Activated CD4-positive, alpha-beta T cell treated with anti-CD3 and anti-CD28 coated beads, Interleukin-2, amount 10 ng/mL, durations not matched to agents 24 days and 14 days (primary cell): Measurements from ENCODE around the gene CD226. TPM values are rescaled to one million over a fixed set of nuclear protein-coding genes. Genes with fewer than 3 reads are reported as not detected.

ENCODE experiments used
- DNase-seq: peaks from one replicate; pipeline ENCODE4 v3.0.0; 2022
- H3K27ac Mint-ChIP-seq: one replicate; pipeline ENCODE4 v1.8.0; 2022; ENCODE audit warnings: mild to moderate bottlenecking, mixed read lengths
- H3K27me3 Mint-ChIP-seq: one replicate; pipeline ENCODE4 v1.8.0; 2022; ENCODE audit warnings: mixed read lengths
- H3K36me3 Mint-ChIP-seq: one replicate; pipeline ENCODE4 v1.8.0; 2022; ENCODE audit warnings: low read depth, mild to moderate bottlenecking, mixed read lengths
- H3K4me1 Mint-ChIP-seq: one replicate; pipeline ENCODE4 v1.8.0; 2021; ENCODE audit warnings: mixed read lengths
- H3K4me3 Mint-ChIP-seq: one replicate; pipeline ENCODE4 v1.8.0; 2022; ENCODE audit warnings: mild to moderate bottlenecking, moderate library complexity, mixed read lengths
- H3K9me3 Mint-ChIP-seq: one replicate; pipeline ENCODE4 v1.8.0; 2021; ENCODE audit warnings: mixed read lengths
- intact Hi-C: fragments of 100-400 bp; cut with micrococcal nuclease; formaldehyde crosslinking; loops from one replicate; pipeline ENCODE4 v1.15.1; 2023
- total RNA-seq: library from RNA; stranded (reverse); gene quantifications from 2 replicates; pipeline ENCODE4 v1.2.3, GENCODE V29; 2022

Gene CD226
- 121 and 123 TPM in 2 replicates for total RNA-seq

DNA sequence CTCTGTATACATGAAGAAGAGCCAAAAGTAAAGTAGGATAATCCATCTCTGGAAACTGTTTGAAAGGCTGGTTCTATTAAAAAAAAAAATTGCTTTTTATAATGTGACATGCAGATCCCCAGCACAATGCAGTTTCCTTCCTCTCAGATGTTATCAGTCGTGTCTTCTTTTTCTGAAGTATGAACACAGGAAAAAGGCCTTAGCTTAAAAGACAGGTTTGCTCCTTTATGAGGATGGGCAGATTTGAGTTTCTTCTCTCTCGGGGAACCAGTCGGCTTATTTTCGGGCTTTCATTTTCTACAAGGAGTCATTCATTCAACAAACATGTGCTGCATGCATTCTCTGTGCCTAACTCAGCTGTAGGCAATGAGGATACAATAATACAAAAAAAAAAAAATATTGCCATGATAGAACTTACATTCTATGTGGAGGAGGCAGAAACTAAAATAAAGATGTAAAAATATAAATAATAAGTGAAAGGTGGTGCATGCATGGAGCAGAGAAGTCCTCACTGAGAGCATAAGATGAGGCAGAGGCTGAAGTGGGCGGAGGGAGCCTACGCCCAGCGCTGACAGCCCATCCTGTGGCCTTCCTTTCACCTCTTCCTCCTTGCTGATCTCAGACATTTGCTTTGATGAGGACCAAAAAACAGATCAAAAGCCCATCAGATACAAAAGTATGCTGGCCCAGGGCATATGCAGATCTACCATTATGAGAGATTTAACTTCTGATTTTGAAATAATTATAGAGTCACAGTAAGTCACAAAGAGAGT, at the start of gene CD226:
Gene CD226 (minus strand): TSS at position 513 of the 773 bp plus-strand sequence. CDS start 467 bp downstream, at position 46.
- intact Hi-C loops: no loop called here
- Mint-ChIP-seq H3K27me3 (no peaks in the 10 kb centered on the region), H3K4me1 (peaks cover 51% of the 10 kb centered on the region), H3K4me3 (no peak within 1 kb of the TSS), H3K9me3 (peaks cover 8% of the 10 kb centered on the region), H3K36me3 (peaks cover 59% of the 10 kb centered on the region), H3K27ac (no peak within 1 kb of the TSS)
- peak; percentile 85 for DNase-seq

- H3K27ac Mint-ChIP-seq: peak overlapping the region; percentile 25
- H3K9me3 Mint-ChIP-seq: peaks cover 5% of the 10 kb centered on the region
- H3K4me1 Mint-ChIP-seq: peaks cover 13% of the 10 kb centered on the region
- no peaks in the 10 kb centered on the region for H3K27me3 Mint-ChIP-seq
- peaks cover 39% of the 10 kb centered on the region for H3K36me3 Mint-ChIP-seq
- H3K4me3 Mint-ChIP-seq: peak overlapping the region; percentile 4
- intact Hi-C loops: loop anchor here (10.0 kb wide), 1 partner anchor 412 kb away; no protein-coding TSS in a partner anchor
- no peak for DNase-seq
These were observed 49.5 kb upstream of the CD226 start for GRCh38 chr18:69996951-69997798.

GRCh38 chr18:69996417-69996816, 48.7 kb upstream of the CD226 start:
- Mint-ChIP-seq H3K4me3 (no peak overlapping the region), H3K36me3 (peaks cover 35% of the 10 kb centered on the region), H3K4me1 (peaks cover 13% of the 10 kb centered on the region), H3K27ac (no peak overlapping the region), H3K9me3 (peaks cover 5% of the 10 kb centered on the region), H3K27me3 (no peaks in the 10 kb centered on the region)
- intact Hi-C loops: loop anchor here (10.0 kb wide), 1 partner anchor 412 kb away; no protein-coding TSS in a partner anchor
- no peak for DNase-seq

DNA sequence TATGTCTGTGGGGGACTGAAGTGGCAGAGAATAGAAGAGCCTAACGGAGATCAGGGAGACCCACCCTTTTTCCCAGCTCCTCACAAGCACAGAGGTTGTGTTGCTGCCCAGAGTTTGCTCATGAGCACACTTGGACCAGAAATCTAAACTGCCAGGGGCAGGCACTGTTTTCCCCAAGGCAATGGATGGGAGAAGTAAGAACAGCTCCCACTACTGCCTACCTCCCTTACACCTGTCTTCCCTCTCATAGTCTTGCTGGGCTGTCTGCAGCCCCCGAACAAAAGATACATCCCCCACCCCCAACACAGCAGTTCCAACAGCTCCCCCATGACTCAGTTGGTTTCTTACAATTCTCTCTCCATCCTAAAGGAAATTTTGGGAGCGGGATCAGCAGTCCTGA, 48.1 kb upstream of the CD226 start:
- Mint-ChIP-seq H3K4me1 (peaks cover 10% of the 10 kb centered on the region), H3K27ac (no peak overlapping the region), H3K27me3 (no peaks in the 10 kb centered on the region), H3K9me3 (peaks cover 5% of the 10 kb centered on the region), H3K4me3 (no peak overlapping the region), H3K36me3 (peaks cover 32% of the 10 kb centered on the region)
- intact Hi-C loops: loop anchor here (10.0 kb wide), 1 partner anchor 411 kb away; no protein-coding TSS in a partner anchor
- no peak for DNase-seq

- intact Hi-C loops: loop anchor here (10.0 kb wide), 1 partner anchor 408 kb away; no protein-coding TSS in a partner anchor
- peak; percentile 36 for DNase-seq
- Mint-ChIP-seq H3K4me3 (no peak overlapping the region), H3K27me3 (no peaks in the 10 kb centered on the region), H3K9me3 (peaks cover 26% of the 10 kb centered on the region), H3K27ac (no peak overlapping the region), H3K36me3 (peaks cover 46% of the 10 kb centered on the region), H3K4me1 (peaks cover 9% of the 10 kb centered on the region)
These were observed 45.1 kb upstream of the CD226 start for GRCh38 chr18:69992776-69993175.

DNA sequence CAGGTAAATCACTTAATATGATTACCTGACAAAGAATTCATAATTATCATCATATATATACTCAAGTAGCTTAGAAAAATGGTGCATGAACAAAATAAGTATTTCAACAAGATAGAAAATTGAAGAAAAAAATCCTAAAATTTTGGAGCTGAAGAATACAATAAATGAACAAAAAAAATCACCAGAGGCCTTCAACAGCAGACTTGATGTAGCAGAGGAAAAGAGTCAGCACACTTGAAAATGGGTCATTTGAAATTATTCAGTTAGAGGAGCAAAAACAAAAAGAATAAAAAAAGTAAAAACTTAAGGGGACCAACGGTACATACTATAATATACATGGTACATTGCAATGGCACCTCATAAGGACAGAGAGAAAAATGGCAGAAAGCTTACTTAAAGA, 40.2 kb upstream of the CD226 start:
- no peak overlapping the region for H3K4me3 Mint-ChIP-seq
- H3K4me1 Mint-ChIP-seq: no peaks in the 10 kb centered on the region
- peaks cover 33% of the 10 kb centered on the region for H3K9me3 Mint-ChIP-seq
- no peaks in the 10 kb centered on the region for H3K27me3 Mint-ChIP-seq
- peaks cover 40% of the 10 kb centered on the region for H3K36me3 Mint-ChIP-seq
- H3K27ac Mint-ChIP-seq: no peak overlapping the region
- intact Hi-C loops: no loop called here
- DNase-seq: no peak

- no peak for DNase-seq
- Mint-ChIP-seq H3K27me3 (no peaks in the 10 kb centered on the region), H3K36me3 (peaks cover 36% of the 10 kb centered on the region), H3K4me1 (peaks cover 20% of the 10 kb centered on the region), H3K4me3 (no peak overlapping the region), H3K27ac (no peak overlapping the region), H3K9me3 (peaks cover 30% of the 10 kb centered on the region)
- intact Hi-C loops: no loop called here
These were observed 37.6 kb upstream of the CD226 start for GRCh38 chr18:69985239-69985638.

- no peak overlapping the region for H3K4me3 Mint-ChIP-seq
- H3K27ac Mint-ChIP-seq: peak overlapping the region; percentile 67
- peaks cover 34% of the 10 kb centered on the region for H3K4me1 Mint-ChIP-seq
- no peaks in the 10 kb centered on the region for H3K27me3 Mint-ChIP-seq
- peak; percentile 49 for DNase-seq
- peaks cover 11% of the 10 kb centered on the region for H3K9me3 Mint-ChIP-seq
- intact Hi-C loops: no loop called here
- peaks cover 25% of the 10 kb centered on the region for H3K36me3 Mint-ChIP-seq
These were observed 34.7 kb upstream of the CD226 start for GRCh38 chr18:69982417-69982816.

GRCh38 chr18:69981948-69982347, 34.3 kb upstream of the CD226 start:
- Mint-ChIP-seq H3K27me3 (no peaks in the 10 kb centered on the region), H3K27ac (peak overlapping the region; percentile 14), H3K9me3 (peaks cover 8% of the 10 kb centered on the region), H3K4me3 (peak overlapping the region; percentile 2), H3K4me1 (peaks cover 34% of the 10 kb centered on the region), H3K36me3 (peaks cover 25% of the 10 kb centered on the region)
- peak; percentile 44 for DNase-seq
- intact Hi-C loops: loop anchor here (1.0 kb wide), 1 partner anchor 37 kb away; no protein-coding TSS in a partner anchor

- DNase-seq: peak; percentile 45
- Mint-ChIP-seq H3K4me3 (peak overlapping the region; percentile 34), H3K4me1 (peaks cover 34% of the 10 kb centered on the region), H3K27ac (peak overlapping the region; percentile 51), H3K27me3 (no peaks in the 10 kb centered on the region), H3K36me3 (peaks cover 25% of the 10 kb centered on the region), H3K9me3 (peaks cover 5% of the 10 kb centered on the region)
- intact Hi-C loops: loop anchor here (1.0 kb wide), 1 partner anchor 36 kb away; no protein-coding TSS in a partner anchor
These were observed 33.5 kb upstream of the CD226 start for GRCh38 chr18:69980982-69981804.

GRCh38 chr18:69980509-69980908, 32.8 kb upstream of the CD226 start:
- H3K4me3 Mint-ChIP-seq: no peak overlapping the region

GRCh38 chr18:69978732-69979715, 31.4 kb upstream of the CD226 start:
- H3K27ac Mint-ChIP-seq: peak overlapping the region; percentile 51
- intact Hi-C loops: loop anchor here (1.0 to 2.0 kb wide), 3 partner anchors 23 to 82 kb away; no protein-coding TSS in a partner anchor
- H3K4me1 Mint-ChIP-seq: peaks cover 34% of the 10 kb centered on the region
- peaks cover 29% of the 10 kb centered on the region for H3K36me3 Mint-ChIP-seq
- H3K4me3 Mint-ChIP-seq: no peak overlapping the region
- no peaks in the 10 kb centered on the region for H3K27me3 Mint-ChIP-seq
- peaks cover 16% of the 10 kb centered on the region for H3K9me3 Mint-ChIP-seq
- peak; percentile 52 for DNase-seq

More at GRCh38 chr18:69980509-69980908, 32.8 kb upstream of the CD226 start:
- intact Hi-C loops: no loop called here
- DNase-seq: no peak
- H3K36me3 Mint-ChIP-seq: peaks cover 27% of the 10 kb centered on the region
- no peaks in the 10 kb centered on the region for H3K27me3 Mint-ChIP-seq
- peaks cover 34% of the 10 kb centered on the region for H3K4me1 Mint-ChIP-seq
- H3K27ac Mint-ChIP-seq: peak overlapping the region; percentile 6
- H3K9me3 Mint-ChIP-seq: peaks cover 10% of the 10 kb centered on the region
